Measurements from ENCODE around the gene FAM124A. TPM values are rescaled to one million over a fixed set of nuclear protein-coding genes. Genes with fewer than 3 reads are reported as not detected.
A peak's percentile ranks its signal among the peaks of the same experiment; 100 is the strongest.

Gene FAM124A
- total RNA-seq, 2 donors from 2014 or later: 49.7 to 56.6 TPM

- Mint-ChIP-seq H3K27me3 (ENCODE audit: insufficient read depth) (peaks cover 34% of the 10 kb centered on the region), H3K9me3 (no peaks in the 10 kb centered on the region), H3K4me1 (peaks cover 20% of the 10 kb centered on the region), H3K36me3 (ENCODE audit: low read depth) (no peaks in the 10 kb centered on the region), H3K4me3 (no peak overlapping the region), H3K27ac (no peak overlapping the region)
- 74 to 85% methylated on average over 3 to 5 of the region's 5 CpGs for WGBS, 2 experiments (ENCODE audit: insufficient coverage in 1 of 2, insufficient read length in 1 of 2)
- TF ChIP-seq CTCF (conservative IDR thresholded peaks at IDR 0.05): no peak
- Histone ChIP-seq H3K4me3 (ENCODE audit: low read length) (no peak overlapping the region), H3K27me3 (ENCODE audit: control insufficient read depth, insufficient read depth, low read length, poor library complexity, severe bottlenecking) (no peaks in the 10 kb centered on the region), H3K27ac (ENCODE audit: low read depth, low read length) (peak overlapping the region; percentile 29), H3K9me3 (ENCODE audit: control insufficient read depth, low read length) (no peaks in the 10 kb centered on the region), H3K36me3 (ENCODE audit: control insufficient read depth, insufficient read depth, low read length) (no peaks in the 10 kb centered on the region), H3K9ac (ENCODE audit: extremely low read depth, low read length, poor library complexity, severe bottlenecking) (no peak overlapping the region), H3K4me1 (ENCODE audit: control insufficient read depth, insufficient read depth, low read length) (no peaks in the 10 kb centered on the region)
- DNase-seq: peak; percentile 70
Observed at GRCh38 chr13:51311957-51312520, 89.8 kb downstream of the FAM124A start.

- no peaks in the 10 kb centered on the region for H3K9me3 ChIP-seq (ENCODE audit: control insufficient read depth, low read length)
- WGBS, 2 experiments (ENCODE audit: insufficient coverage in 1 of 2, insufficient read length in 1 of 2): 90 to 100% methylated on average over 1 of the region's 1 CpG
- H3K4me3 ChIP-seq (ENCODE audit: low read length): no peak overlapping the region
- H3K4me3 Mint-ChIP-seq: no peak overlapping the region
- H3K9me3 Mint-ChIP-seq: no peaks in the 10 kb centered on the region
- H3K36me3 Mint-ChIP-seq (ENCODE audit: low read depth): no peaks in the 10 kb centered on the region
- H3K27ac ChIP-seq (ENCODE audit: low read depth, low read length): no peak overlapping the region
- TF ChIP-seq CTCF (conservative IDR thresholded peaks at IDR 0.05): no peak
- DNase-seq: no peak
- H3K27ac Mint-ChIP-seq: no peak overlapping the region
- H3K4me1 ChIP-seq (ENCODE audit: control insufficient read depth, insufficient read depth, low read length): no peaks in the 10 kb centered on the region
- H3K27me3 Mint-ChIP-seq (ENCODE audit: insufficient read depth): peaks cover 48% of the 10 kb centered on the region
- H3K9ac ChIP-seq (ENCODE audit: extremely low read depth, low read length, poor library complexity, severe bottlenecking): no peak overlapping the region
- H3K36me3 ChIP-seq (ENCODE audit: control insufficient read depth, insufficient read depth, low read length): no peaks in the 10 kb centered on the region
- H3K27me3 ChIP-seq (ENCODE audit: control insufficient read depth, insufficient read depth, low read length, poor library complexity, severe bottlenecking): no peaks in the 10 kb centered on the region
- H3K4me1 Mint-ChIP-seq: peaks cover 20% of the 10 kb centered on the region
Observed at GRCh38 chr13:51313619-51314018, 91.4 kb downstream of the FAM124A start.

GRCh38 chr13:51317262-51317661, 95.1 kb downstream of the FAM124A start:
- Histone ChIP-seq H3K4me1 (ENCODE audit: control insufficient read depth, insufficient read depth, low read length) (no peaks in the 10 kb centered on the region), H3K36me3 (ENCODE audit: control insufficient read depth, insufficient read depth, low read length) (no peaks in the 10 kb centered on the region), H3K9ac (ENCODE audit: extremely low read depth, low read length, poor library complexity, severe bottlenecking) (no peak overlapping the region), H3K27ac (ENCODE audit: low read depth, low read length) (no peak overlapping the region), H3K4me3 (ENCODE audit: low read length) (no peak overlapping the region), H3K27me3 (ENCODE audit: control insufficient read depth, insufficient read depth, low read length, poor library complexity, severe bottlenecking) (no peaks in the 10 kb centered on the region), H3K9me3 (ENCODE audit: control insufficient read depth, low read length) (no peaks in the 10 kb centered on the region)
- no peak for DNase-seq
- no peak overlapping the region for H3K4me3 Mint-ChIP-seq
- TF ChIP-seq CTCF (conservative IDR thresholded peaks at IDR 0.05): no peak
- no peaks in the 10 kb centered on the region for H3K36me3 Mint-ChIP-seq (ENCODE audit: low read depth)
- H3K27ac Mint-ChIP-seq: no peak overlapping the region
- WGBS, 2 experiments (ENCODE audit: insufficient coverage in 1 of 2, insufficient read length in 1 of 2): 93 to 100% methylated on average over 1 of the region's 1 CpG
- peaks cover 17% of the 10 kb centered on the region for H3K4me1 Mint-ChIP-seq
- H3K9me3 Mint-ChIP-seq: no peaks in the 10 kb centered on the region
- peaks cover 54% of the 10 kb centered on the region for H3K27me3 Mint-ChIP-seq (ENCODE audit: insufficient read depth)

Data from endodermal cell (in vitro differentiated cells).